ENCODE measurements around the gene RSPO4. TPM values are rescaled to one million over a fixed set of nuclear protein-coding genes. Genes with fewer than 3 reads are reported as not detected.

RSPO4 gene
- total RNA-seq, 2 donors from 2014 or later, result 1.8 TPM; not detected in 1

- WGBS, result 65% methylated on average over 9 of the region's 9 CpGs
- Histone ChIP-seq H3K36me3 (no peaks in the 10 kb centered on the region), H3K27ac (no peak overlapping the region), H3K27me3 (replicated peaks; ENCODE audit: insufficient read depth) (no peaks in the 10 kb centered on the region), H3K4me1 (replicated peaks) (no peaks in the 10 kb centered on the region), H3K9me3 (no peaks in the 10 kb centered on the region), H3K4me3 (no peak overlapping the region)
- intact Hi-C loops (cut with DNase I), result no loop called here
- TF ChIP-seq CTCF (IDR thresholded peaks at IDR 0.05), result no peak
- TF ChIP-seq POLR2AphosphoS5 (IDR thresholded peaks at IDR 0.05), result no peak
- TF ChIP-seq POLR2A (IDR thresholded peaks at IDR 0.05), result no peak
- DNase-seq (ENCODE audit: low spot score), result no peak
Measured at GRCh38 chr20:910132-910869, 91.8 kb downstream of the RSPO4 start.

GRCh38 chr20:909641-910040 lies 92.5 kb downstream of the RSPO4 start:
- Histone ChIP-seq H3K4me3 (no peak overlapping the region), H3K27me3 (replicated peaks; ENCODE audit: insufficient read depth) (no peaks in the 10 kb centered on the region), H3K27ac (no peak overlapping the region), H3K36me3 (no peaks in the 10 kb centered on the region), H3K4me1 (replicated peaks) (no peaks in the 10 kb centered on the region), H3K9me3 (no peaks in the 10 kb centered on the region)
- intact Hi-C loops (cut with DNase I), result no loop called here
- TF ChIP-seq POLR2AphosphoS5 (IDR thresholded peaks at IDR 0.05) (no peak), POLR2A (IDR thresholded peaks at IDR 0.05) (no peak), CTCF (IDR thresholded peaks at IDR 0.05) (no peak)
- 75% methylated on average over 3 of the region's 3 CpGs for WGBS
- DNase-seq (ENCODE audit: low spot score), result no peak

Other genes starting within 250 kb of the RSPO4 start
- gene SLC52A3, start 233.8 kb downstream of the RSPO4 start, total RNA-seq, result 100 to 1,000 TPM in 1 of 2 donors, 10 to 100 TPM in 1; 34.3 to 221 TPM
- 10 to 100 TPM; 15.5 to 33.0 TPM for gene FAM110A, start 168.6 kb downstream of the RSPO4 start, total RNA-seq
- gene ANGPT4, start 86.0 kb downstream of the RSPO4 start, total RNA-seq, result 1 to 10 TPM in 1 of 2 donors, under 1 TPM in 1; 0.27 to 1.2 TPM
- 100 to 1,000 TPM in 1 of 2 donors, 10 to 100 TPM in 1; 76.8 to 282 TPM for gene PSMF1, start 116.3 kb upstream of the RSPO4 start, total RNA-seq
- 1 to 10 TPM in 1 of 2 donors, under 1 TPM in 1; 0.59 to 3.6 TPM for gene TMEM74B, start 182.7 kb upstream of the RSPO4 start, total RNA-seq
- gene C20orf202, start 201.1 kb upstream of the RSPO4 start, total RNA-seq, result not detected
- 1 to 10 TPM in 1 of 2 donors, not detected in 1; 3.0 TPM for gene RAD21L1, start 223.7 kb upstream of the RSPO4 start, total RNA-seq